Fibroblast of skin of right biceps (primary cell): ENCODE measurements around the gene NUDCD3.
"Not testable (repeated sequence)": the region's sequence is repeated elsewhere in the genome, so short reads cannot be mapped to it uniquely, and the experiment has no call there.

Source experiments
- DNase-seq: peaks from one replicate; pipeline ENCODE4 v3.0.0-alpha.2; 2013

Gene NUDCD3

DNA sequence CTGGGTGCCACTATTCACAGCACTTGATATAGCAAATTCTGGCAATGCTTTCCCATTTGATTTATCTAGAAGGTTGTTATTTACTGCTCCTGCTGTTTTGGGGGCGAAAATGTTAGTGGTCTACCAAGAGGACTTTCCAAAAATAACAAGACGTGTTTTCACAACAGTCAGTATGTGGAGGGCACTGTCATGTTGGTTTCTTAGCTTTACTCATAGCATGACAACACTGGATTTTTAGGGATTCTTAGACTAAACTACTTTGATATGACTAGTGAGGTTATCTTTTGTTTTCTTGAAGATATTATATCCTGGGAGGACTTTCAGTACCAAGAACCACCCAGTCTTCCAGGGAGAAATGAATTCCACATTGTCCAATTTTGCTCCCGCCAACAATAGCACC is 49.4 kb downstream of the NUDCD3 start:
- no peak for DNase-seq

GRCh38 chr7:44440577-44441078 is 49.8 kb downstream of the NUDCD3 start:
- DNase-seq: no peak

GRCh38 chr7:44439926-44440325 is 50.5 kb downstream of the NUDCD3 start:
- DNase-seq: no peak

- peak; percentile 22 for DNase-seq
Observed at GRCh38 chr7:44438816-44439215, 51.6 kb downstream of the NUDCD3 start.

DNA sequence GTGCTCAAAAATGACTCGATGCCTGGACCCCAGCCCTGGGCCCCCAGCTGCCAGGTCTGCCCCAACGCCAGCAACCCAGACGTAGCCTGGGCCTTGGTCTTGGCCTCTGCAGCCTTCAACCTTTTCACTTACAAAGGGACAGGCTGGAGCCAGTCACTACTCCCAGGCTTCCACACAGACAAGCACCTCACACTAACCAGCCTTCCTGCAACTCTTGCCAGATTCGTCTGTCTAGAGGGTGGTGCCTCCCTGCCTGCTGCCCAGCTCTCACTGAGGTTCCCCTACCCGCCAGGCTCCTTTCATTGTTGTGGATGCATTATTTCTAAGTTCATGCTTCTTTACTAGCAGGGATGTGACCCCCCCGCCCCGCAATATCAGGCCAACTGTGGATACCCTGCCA is 56.3 kb downstream of the NUDCD3 start:
- no peak for DNase-seq

DNA sequence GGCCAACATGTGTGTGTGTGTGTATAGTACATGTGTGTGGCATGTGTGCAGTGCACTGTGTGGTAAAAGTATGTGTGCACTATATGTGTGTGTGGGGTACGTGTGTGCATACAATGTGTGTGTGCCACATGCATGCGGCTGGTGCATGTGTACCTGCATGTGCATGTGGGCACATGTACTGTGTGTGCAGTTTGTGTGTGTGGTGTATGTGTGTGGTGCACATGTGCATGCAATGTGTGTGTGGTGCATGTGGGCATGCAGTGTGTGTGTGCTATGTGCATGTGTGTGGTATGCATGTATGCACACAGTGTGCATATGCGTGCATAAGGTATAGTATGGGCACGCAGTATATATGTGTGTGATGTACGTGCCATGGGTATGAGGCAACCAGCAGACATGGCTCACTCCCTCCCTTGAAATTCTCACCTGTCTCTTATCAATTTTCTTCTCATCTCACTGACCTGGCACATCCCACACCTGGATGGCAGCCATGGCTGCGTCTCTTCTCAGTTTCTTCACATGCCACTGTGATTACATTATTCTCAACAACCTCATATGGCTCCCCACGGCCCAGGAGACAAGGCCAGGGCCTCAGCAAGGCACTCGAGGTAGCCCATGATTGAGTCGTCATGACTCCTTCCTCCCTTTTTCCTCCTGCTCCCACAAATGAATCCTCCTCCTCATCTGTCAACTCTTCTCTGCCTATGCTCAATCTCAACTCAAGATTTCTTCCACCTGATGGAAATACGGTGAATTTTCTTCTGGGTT is 57.0 kb downstream of the NUDCD3 start:
- no peak for DNase-seq

- no peak for DNase-seq
Observed at GRCh38 chr7:44432381-44432977, 58.0 kb downstream of the NUDCD3 start.

GRCh38 chr7:44431091-44431608 is 59.3 kb downstream of the NUDCD3 start:
- DNase-seq: no peak

DNA sequence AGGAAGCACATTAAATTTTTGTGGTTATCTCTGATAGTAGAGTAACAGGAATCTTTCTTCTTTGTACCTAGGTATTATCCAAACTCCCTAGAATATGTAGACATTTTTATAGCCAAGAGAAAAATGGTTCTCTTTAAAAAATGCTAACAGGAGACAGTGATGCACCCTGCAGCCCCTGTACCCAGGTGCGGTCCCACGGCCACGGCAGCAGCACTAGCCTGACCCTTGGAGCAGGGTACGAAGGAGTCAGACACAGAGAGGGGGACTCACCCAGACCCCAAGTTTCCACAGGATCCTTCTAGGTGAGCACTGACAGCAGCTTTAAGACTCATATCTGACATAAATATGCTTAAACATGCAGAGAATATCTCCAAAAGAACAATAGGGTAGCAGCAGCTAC is 60.4 kb downstream of the NUDCD3 start:
- no peak for DNase-seq

GRCh38 chr7:44424762-44425161 is 65.7 kb downstream of the NUDCD3 start:
- DNase-seq: not testable (repeated sequence)

DNA sequence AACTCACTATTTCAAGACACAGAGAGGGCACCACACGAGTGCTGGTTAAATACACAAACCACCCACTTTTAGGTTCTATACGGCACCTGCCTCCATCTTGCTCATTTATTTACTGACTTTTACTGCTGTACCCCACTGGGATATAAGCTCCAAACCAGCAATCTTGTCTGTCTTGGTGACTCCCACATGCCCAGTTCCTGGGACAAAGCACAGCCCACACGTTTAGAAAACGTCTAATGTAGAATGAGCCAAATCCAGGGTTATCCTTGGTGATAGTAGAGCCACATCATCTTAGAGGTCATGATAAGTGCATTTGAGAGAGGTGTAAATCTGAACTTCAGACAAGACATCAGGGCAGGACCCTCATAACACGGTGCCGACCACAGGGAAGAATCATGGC is 73.5 kb downstream of the NUDCD3 start:
- no peak for DNase-seq

- no peak for DNase-seq
Observed at GRCh38 chr7:44415510-44415909, 74.9 kb downstream of the NUDCD3 start.

GRCh38 chr7:44415047-44415446 is 75.4 kb downstream of the NUDCD3 start:
- peak; percentile 66 for DNase-seq

- DNase-seq: no peak
Observed at GRCh38 chr7:44411306-44411705, 79.2 kb downstream of the NUDCD3 start.

GRCh38 chr7:44408596-44408995 is 81.9 kb downstream of the NUDCD3 start:
- DNase-seq: no peak

DNA sequence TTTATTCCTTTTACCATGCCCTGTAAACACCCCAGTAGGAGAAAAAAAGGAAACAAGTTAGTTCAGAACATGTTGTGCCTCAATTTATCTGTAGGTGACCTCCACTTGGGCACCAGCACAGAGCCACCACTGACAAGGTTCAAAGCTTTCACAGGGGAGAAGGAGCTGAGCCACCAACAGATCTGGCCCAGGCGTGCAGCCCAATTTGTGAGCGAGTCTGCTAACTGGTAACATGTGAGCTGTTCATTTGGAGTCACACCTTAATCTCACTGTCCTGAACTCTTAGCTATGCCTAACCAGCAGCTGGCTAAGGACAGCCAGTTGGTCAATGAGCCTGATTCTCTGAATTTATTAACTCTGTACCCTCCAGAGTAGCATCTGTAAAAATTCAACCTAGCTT is 86.7 kb downstream of the NUDCD3 start:
- DNase-seq: no peak

GRCh38 chr7:44403176-44403759 is 87.2 kb downstream of the NUDCD3 start:
- DNase-seq: no peak

DNA sequence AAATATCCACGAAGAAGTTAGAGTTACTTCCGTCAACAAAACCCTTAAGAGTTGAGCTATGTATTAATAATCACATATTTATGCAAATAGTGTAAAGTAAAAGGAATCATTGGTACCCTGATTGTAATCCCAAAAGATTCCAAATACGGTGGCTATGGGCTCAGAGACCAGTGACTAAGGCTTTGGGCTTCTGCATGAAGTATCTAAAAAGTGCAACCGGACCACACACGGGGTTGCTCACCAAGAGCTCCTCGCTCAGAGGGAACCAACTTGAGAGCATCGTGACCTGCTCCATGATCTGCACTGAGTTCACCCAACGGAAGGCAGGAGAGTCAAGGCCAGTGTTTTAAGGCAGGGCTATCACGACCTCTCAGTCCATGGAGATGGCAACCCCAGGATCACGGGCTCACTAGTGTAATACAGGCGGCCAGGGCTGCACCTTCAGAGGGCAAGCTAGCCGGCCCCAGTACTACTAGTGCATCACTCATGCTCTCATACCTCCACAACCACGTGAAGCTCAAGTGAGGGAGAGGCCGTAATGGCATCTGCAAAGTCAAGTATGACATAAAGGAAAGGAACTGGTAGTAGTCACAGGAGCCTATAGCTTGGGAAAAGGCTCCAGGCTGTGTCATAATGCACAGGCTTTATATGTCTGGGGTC is 87.9 kb downstream of the NUDCD3 start:
- DNase-seq: peak; percentile 16

DNA sequence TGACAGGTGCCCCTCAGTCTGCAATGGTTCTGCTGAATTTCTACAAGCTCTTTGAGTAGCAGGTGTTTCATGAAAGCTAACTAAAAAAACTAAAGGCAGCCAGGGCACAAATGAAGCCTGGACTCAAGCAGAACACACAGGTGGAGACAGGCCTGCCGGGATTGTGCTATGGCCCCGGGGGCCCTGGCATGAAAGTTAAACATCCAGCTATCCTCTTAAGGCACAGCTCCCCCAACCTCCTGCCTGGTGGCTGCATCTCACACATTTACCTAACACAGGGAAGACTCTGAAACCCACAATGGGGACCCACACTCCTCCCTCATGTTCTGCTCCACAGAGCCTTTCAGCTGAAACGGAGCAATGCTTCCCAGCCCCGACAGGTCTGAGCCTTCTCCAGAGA is 88.8 kb downstream of the NUDCD3 start:
- no peak for DNase-seq

- no peak for DNase-seq
Observed at GRCh38 chr7:44400033-44400511, 90.4 kb downstream of the NUDCD3 start.

DNA sequence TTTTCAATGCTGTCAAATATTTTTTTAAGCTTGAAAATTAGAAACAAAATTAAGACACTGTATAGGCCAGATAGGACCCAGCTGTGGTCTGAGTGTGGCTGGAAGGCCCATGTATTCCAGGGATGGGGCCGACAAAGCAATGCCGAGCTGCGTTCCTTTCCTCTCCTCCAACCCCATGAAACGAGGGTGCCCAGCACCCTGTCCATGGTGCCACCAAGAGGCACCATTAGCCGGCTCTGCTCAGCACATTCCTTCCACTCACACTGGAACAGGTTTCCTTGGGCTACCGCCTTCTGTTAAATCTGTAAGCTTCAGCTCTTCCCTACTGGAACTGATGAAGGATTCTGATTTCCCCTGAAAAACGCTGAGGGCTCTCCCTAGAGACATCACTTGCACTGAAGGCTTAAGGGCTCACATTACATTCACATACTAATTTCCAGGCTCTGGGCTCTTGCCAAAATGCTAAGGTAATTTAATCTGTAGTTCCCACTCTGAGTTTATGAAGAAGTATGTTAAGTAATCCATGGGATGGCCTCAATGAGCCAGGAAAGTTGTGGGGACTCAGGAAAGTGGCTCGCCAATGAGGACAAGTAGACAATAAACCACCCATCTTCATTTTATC is 91.4 kb downstream of the NUDCD3 start:
- peak; percentile 66 for DNase-seq

DNA sequence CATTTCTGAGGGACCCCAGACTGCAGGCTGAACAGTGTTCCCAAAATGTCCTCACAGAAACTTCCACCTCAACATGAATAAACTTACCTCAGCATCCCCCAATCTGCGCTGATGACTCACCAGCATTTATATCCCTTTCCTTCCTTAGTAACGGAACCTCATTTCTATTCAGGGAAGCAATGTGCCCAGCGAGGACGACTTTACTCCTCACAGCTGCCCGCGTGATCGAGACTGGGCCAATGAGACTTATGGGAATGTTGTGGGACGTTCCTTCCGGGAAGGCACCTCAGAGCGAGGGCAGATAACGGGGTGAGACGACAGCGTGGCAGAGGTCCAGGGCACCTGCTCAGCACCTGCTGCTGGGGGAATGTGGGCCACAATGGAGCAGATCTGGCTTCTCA is 91.9 kb downstream of the NUDCD3 start:
- DNase-seq: peak; percentile 16
